Bronchial smooth muscle cell (primary cell): Measurements from ENCODE around the gene ONECUT3. TPM values are rescaled to one million over a fixed set of nuclear protein-coding genes. Genes with fewer than 3 reads are reported as not detected.

Experiments used
- total RNA-seq: library from RNA; depleted of rRNA; stranded (reverse); fragments of >200 nt; gene quantifications from 2 replicates; pipeline ENCODE4 v1.2.1, GENCODE V29; 2014

The ONECUT3 gene
- not detected in 2 replicates for total RNA-seq

DNA sequence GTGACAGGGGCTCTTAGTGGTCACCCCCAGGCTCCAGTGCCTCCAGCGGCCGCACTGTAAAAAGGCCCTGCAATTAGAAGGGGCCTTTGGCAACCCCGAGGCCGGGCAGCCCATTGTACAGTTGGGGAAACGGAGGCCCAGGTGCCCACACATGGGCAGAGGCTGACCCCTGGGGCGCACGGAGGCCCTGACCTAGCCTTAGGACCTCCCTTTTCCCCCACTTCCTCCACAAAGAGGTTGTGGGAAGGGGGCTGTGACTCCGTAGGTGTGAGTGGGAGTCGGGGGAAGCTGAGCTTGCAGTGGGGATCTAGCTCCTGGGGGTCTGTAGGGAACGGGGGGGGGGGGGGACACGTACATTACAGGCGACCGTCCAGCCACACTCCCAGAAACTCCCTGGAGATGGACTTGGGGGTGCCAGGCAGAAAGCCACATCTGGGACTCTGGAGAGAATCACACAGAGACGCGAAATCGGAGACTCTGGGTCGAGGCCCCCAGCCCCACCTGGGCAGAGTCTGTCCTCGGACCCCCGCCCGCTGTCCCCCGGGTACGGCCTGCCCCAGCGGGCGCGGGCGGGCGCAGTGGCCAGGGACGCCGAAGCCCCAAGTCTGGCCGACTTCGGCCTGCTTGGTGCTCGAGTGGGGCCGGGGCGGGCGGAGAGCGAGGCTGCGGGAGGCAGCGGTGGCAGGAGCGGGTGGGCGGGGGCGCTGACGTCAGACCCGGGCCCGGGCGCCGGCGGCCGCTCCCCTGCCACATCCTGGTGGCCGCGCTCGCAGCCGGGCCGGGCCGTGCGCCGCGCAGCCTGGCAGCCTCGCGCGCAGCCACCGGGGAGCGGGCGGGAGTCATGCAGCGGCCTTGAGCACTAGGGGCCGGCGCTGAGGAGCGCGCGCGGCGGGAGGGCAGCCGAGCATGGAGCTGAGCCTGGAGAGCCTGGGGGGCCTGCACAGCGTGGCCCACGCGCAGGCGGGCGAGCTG lies at the start of gene ONECUT3:
Gene ONECUT3 (plus strand): TSS at position 750 of the 972 bp plus-strand sequence. CDS start 157 bp downstream, at position 907.

GRCh38 chr19:1811942-1812425 lies 58.7 kb downstream of the ONECUT3 start, which contains the start of gene ATP8B3:
TSS of gene ATP8B3 (minus strand) at chr19:1812276. CDS start at chr19:1811736, 540 bp downstream.

Other genes starting within 250 kb of the ONECUT3 start
- gene ADAMTSL5, start 240.5 kb upstream of the ONECUT3 start, total RNA-seq: 3.9 and 4.7 TPM in 2 replicates
- under 0.01 TPM in 1 of 2 replicates, not detected in the other for gene PLK5, start 229.4 kb upstream of the ONECUT3 start, total RNA-seq
- gene MEX3D, start 185.2 kb upstream of the ONECUT3 start, total RNA-seq: 21.9 and 32.7 TPM in 2 replicates
- gene MBD3, start 160.6 kb upstream of the ONECUT3 start, total RNA-seq: 64.8 and 69.3 TPM in 2 replicates
- gene UQCR11, start 148.0 kb upstream of the ONECUT3 start, total RNA-seq: 103 and 117 TPM in 2 replicates
- 33.4 and 49.2 TPM in 2 replicates for gene TCF3, start 100.9 kb upstream of the ONECUT3 start, total RNA-seq
- gene ATP8B3, start 58.8 kb downstream of the ONECUT3 start, total RNA-seq: 0.95 and 1.9 TPM in 2 replicates
- gene REXO1, start 95.0 kb downstream of the ONECUT3 start, total RNA-seq: 2.4 and 3.3 TPM in 2 replicates
- gene KLF16, start 110.1 kb downstream of the ONECUT3 start, total RNA-seq: 1.3 and 2.5 TPM in 2 replicates
- 85.9 and 88.2 TPM in 2 replicates for gene ABHD17A, start 132.0 kb downstream of the ONECUT3 start, total RNA-seq
- gene ADAT3, start 151.9 kb downstream of the ONECUT3 start, total RNA-seq: 1.4 and 1.7 TPM in 2 replicates
- gene SCAMP4, start 151.9 kb downstream of the ONECUT3 start, total RNA-seq: 14.1 and 24.0 TPM in 2 replicates
- gene CSNK1G2, start 187.7 kb downstream of the ONECUT3 start, total RNA-seq: 39.4 and 62.3 TPM in 2 replicates